GM18873 (cell line): ENCODE measurements around the gene IRX3.

Experiments
- ATAC-seq: cut with Tn5 transposase; IDR thresholded peaks from one replicate; pipeline ENCODE4 v1.9.1; 2021; ENCODE audit warnings: mild to moderate bottlenecking, moderate library complexity, moderate number of reproducible peaks; ENCODE audit not compliant: unreplicated experiment, low FRiP score

IRX3 gene

DNA sequence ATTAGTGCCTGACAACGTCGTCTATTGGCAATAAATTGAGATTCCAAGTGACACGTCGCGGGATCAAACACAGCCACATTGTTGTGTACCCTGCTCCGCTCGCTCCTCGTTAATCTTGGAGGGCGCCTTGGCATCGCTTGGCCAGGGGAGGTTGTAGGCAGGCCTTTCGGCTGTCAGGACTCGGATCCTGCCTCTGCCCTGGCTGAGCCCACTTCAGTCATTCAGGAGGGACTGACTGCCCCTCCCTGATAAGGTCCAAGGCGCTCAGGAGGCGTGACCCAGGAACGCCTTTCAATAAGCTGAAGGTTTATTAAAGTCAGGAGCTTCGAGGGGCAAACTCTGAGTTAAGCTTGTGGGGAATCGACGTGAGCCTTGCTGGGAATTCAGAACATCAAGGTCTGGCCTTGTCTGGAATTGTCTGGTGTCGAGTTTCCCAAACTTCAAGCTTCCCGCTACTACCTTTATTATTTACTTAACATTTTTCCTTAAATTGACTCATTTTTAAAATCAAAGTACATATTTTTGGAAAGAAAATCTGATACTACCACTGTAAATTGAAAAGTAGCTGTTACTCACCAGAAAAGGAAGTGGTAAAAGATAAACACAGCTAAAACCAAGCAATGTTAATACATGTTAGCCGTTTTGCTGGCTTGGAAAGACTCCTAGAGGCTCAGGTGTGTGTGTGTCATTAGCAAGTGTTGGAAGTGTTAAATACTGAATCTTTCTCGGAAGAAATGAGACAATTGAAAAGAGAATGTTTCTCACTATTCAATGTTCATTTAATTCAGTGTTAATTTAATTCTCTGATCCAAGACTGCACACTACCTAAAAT lies 5.3 kb upstream of the IRX3 start:
- no peak for ATAC-seq

DNA sequence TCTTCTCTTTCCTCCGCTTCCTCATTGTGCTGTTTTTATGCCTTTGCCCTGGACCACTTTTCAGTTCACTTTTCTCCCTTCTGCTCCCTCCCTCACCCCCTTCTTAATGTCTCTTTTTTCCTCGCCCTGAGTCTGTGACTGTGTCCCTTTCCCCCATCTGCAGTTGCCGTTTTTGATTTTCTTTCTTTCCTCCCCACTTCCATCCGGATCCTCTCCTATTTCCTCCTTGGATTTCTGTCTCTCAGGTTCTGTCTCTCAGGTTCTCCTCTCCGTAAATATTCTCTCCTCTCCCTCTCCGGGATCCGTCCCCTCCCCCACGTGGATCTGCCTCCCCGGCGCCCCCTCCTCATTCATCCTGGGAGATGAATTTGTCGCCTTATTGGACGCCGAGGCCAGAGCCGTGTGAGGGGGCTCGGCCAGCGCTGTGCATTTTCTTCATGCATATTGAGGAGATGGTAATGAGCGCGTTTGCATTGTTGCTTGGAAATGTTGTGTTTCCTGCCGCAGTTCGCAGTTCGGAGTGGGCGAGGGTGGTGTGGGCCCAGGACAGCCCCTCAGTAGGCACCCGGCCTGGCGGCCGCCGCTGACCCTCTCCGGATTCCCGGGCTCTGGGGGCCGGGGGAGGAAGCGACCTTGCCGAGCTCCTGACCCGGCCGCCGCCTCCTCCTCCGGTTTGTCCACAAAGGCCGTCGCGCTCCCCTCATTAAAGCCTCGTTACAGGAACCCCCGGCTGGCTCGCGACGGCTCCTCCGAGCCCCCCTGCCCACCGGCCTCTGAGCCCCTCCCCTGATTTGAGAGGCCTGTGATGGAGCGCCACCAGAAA lies 4.5 kb upstream of the IRX3 start:
- ATAC-seq: no peak

DNA sequence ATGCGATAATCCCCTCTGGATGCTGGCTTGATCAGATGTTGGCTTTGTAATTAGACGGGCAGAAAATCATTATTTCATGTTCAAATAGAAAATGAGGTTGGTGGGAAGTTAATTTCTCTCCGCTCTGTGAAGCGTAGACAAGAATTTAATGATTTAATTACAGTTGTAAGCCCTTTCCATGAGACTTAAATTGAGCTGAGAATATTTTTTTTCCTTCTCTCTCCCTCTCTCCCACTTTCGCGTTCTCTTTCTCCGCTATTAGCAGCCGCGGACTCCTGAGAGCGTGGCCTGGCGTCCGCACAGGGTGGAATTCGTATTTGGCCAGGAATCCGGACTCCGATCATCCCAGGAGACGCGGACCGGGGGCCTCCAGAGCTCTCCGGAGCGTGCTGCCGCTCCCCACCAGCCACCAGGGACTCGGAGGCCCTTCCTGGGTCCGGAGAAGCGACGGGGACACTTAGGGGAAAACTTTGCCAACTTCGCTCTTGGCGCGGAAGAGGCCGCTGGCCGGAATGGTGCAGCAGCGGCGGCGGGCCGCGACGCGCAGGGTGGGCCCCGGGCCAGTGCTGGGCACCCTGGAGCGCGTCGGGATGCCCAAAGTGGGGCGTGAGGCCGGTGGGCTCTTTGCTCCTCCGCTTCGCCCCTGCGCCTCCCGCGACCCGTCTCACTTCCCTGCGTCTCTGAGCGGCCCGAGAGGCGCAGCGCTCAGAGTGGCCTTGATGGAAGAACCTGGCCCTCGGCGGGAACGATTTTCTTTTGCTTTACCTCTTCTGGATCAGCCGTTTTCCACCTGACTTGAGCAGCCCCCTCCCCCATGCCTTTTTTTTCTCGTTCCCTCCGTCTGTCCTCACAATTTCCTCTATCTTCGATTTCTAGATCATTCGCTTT lies 3.6 kb upstream of the IRX3 start:
- ATAC-seq: no peak

DNA sequence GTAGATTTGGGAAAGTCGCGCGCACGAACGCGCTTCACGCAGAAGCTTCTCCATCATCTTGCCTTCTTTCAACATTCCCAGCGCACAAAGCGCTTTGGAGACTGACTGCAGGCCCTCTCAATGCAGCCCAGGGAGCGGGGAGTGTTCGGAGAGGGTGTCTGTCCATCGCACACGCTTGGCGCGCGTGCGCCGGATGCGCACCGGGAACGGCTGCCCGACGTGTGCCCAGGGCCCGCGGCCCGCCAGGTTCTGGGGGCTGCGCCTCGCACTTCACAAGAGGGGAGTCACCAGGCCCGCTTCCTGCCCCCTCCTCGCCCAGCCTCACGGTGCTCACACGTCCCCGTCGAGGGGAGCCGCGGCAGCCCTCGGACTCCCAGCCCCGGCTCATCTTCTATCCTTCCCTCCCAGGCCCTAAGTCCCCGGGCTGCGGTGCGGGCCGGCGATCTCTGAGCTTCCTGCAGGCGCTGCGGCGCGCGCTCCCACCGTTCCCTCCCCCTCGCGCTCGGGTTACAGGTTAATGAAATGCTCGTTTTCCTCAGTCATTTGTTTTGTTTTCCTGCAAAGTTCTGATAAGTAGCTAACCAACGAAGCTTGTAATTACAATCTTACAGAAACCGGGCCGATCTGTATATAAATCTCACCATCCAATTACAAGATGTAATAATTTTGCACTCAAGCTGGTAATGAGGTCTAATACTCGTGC lies 2.8 kb upstream of the IRX3 start:
- ATAC-seq: no peak

DNA sequence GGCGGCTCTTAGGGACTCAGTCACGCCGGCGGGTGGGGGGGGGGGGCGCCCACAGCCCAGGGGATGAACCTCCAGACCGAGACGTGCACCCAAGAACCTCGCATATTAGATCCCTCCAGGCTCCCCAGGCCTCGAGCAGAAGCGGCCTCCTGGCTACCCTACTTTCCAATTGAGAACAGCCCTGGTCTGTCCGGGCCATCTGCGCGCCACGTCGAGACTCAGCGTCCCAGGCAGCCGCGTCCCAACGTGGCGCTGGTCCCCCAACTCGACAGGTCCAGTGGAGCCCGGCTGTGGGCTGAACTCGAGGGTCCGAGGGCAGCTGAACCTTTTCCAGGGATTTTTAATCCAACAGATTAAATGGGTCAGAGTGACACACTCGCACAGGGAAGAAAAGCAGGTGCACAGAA lies 2.3 kb upstream of the IRX3 start:
- ATAC-seq: no peak

DNA sequence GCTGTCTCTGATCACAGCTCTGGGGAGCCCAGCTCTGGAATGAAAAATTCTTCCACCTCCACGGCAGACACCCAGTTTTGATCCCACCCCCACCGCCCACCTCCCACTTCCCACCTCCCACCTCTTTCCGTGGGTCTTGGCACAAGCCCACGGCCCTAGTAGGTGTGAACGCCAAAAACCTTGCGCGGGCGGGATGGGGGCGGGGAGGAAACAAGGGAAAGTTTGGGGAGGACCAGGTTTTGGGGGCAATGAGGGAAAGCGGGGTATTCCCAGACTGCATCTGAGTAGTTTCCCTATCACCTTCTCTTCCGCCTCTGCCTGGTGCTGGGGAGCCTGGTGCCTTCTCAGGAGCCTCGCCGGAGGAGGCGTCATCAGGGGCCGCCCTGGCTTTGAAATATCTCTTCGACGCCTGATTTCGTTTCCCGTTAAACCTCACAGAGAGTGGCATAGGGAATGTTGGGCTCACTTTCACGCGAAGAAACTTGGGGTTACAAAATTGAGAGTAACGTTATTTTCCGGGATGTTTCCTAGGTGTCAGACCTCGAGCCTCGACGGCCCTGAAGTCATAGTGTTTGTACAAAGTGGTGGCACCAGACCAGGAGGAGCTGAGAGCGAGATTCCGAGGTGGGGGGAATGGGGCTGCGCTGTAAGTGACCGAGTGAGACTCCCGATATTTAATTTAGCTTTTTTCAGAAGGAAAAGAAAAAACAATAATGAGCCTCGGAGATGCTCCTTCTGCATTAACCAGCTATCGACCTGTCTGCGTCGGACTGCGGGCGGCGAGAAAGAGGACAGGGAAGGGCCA lies 1.6 kb upstream of the IRX3 start:
- ATAC-seq: no peak

DNA sequence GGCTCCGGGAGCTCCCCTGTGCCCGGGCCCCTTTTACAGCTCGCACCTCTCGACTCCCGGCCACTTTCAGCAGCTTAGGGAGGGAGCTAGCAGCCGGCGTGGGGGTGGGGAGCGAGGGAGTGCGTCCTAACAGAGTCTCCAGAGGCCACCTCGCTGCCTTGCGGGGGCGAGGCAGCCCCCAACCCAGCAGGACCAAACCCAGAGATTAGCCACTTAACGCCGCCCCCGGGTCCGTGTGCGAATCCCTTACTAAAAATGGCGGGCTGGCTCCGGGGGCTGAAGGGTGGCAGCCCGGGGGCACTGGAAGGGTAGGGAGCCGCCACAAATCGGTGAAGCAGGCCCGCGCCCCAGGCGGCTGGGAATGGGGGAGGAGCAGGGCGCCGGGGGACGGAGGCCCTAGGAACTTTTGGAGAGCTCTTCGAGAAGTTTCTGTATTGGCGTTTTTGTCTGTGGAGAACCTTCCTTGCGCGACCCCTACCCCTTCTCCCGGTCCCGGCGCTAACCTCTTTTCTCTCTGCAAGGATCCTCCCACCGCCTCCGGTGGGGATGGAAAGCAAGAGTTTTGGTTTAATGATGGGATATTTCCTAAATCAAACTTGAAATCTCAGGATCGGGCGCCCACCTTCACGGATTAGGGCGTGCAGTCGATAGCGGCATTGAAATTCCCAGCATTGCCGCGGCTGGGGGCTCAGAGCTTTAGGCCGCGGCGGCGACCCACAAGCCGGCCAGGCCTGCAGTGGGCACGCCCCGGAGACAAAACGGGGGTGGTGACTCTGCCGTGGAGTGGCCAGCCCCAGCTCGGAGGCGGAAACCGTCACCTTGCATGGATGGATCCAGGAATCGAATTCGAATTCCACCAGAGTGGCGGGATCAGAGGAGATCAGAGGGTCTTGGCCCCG lies 793 bp upstream of the IRX3 start:
- ATAC-seq: no peak

DNA sequence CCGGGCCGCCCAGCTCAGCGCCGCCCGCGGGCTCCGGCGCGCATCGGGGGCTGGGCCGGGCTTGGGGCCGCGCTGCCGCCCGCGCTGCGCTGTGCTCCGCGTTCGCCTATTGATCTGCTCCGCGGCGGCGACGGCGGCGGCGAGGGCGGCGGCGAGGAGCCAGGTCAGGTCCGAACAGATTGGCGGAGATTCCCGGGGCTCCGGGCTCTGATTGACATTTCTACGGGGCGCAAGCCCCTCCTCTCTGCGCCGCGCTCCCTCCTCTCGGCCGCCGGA lies 559 bp downstream of the IRX3 start:
- no peak for ATAC-seq

DNA sequence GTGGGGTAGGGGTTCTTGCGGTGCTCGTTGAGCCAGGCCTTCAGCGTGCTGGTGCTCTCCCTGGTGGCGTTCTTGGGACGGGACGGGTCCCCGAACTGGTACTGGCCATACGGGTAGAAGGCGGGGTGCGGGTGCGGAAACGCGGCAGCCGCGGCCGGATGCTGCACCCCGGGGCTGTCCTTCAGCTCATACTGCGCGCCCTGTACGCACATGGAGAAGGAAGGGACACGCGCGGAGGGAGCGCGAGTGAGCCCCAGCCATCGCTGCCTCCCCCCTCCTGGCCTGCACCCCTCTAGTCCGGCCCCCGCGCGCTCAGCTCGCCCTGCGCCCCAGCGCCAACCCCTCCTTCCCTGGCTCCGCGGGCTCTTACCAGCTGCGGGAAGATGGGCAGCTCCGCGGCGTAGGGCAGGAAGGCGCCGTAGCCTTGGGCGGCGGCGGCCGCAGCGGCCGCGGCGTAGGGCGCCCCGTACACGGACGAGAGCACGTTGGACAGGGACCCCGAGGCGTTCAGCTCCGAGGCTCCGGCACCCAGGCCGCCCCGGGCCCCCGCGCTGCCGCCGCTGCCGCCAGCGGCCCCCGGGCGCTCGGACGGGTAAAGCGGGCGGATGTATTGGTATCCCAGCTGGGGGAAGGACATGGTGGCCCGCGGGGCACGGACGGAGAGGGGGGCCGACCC lies 1.0 kb downstream of the IRX3 start:
- ATAC-seq: no peak

DNA sequence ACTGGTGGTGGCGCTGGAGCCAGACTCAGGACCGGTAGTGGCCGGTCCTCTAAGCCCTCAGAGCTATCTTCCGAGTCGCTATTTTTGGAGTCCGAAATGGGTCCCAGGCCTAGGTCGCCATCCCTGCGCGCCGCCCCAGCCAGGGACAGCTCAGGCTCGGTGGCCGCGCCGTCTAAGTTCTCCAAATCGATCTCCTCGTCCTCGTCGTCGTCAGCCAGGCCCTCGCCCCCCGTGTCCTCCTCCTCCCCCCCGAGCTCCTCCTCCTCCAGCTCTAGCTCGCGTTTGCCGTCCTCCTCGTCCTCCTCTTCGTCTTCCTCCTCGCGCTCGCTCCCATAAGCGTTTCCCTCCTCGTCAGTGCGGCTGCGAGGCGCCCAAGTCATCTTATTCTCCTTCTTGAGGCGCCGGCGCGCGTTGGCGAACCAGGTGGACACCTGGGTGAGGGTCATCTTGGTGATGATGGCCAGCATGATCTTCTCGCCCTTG lies 1.6 kb downstream of the IRX3 start:
- ATAC-seq: no peak

DNA sequence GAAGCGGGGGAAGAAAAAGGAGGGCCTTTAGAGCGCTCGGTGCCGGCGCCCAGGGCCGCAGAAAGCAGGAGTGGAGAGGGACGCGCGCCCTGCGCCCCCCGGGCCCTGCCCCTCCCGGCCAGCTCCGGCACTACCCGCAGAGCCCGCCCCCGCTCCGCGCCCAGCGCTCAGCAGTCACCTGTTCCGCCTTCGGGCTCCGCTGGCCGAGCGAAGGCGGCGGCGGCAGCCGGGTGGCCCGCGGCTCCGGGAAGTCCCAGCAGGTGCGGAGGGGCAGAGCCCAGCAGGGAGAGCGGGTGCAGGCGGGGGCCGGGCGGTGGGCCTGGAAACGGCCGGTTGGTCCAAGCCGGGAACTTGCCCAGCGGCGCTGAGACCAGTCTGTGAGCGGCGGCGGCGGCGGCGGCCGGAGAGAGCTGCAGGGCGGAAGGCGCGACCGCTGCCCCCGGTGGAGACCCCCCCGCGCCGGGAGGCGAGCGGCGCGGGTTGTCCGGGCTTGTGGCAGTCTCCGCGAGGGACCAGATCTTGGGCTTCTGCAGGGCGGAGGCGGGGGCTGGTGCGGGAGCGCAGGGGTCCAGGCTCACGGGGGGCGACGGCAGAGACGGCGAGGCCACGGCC lies 2.2 kb downstream of the IRX3 start:
- no peak for ATAC-seq

DNA sequence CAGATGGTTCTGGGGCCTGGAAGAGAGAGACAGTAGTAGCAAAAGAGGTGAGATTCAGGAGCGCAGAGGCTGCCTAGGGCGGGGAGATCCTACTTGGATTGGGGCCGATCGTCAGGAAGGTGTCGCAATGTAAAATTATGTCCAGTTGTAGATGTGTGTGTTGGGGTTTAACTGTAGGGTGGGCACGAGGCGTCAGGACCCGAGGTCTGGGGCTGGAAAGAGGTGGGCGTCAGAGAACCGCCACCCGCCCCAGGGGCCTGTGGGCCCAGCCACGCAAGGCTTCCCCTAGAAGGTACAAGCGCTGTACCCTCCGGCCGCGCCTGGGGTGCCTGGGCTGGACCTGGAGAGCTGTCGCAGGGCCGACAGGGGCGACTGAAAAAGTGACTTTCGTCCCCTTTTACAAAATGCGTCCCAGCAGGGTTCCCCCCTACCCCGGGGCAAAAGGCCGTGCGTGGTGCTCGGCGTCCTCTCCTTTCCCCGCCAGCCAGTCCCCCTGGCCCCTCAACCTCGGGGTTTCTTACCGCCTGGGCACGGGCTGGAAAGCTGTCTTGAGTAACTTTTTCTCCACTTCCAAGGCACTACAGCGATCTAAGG lies 2.8 kb downstream of the IRX3 start:
- ATAC-seq: no peak

DNA sequence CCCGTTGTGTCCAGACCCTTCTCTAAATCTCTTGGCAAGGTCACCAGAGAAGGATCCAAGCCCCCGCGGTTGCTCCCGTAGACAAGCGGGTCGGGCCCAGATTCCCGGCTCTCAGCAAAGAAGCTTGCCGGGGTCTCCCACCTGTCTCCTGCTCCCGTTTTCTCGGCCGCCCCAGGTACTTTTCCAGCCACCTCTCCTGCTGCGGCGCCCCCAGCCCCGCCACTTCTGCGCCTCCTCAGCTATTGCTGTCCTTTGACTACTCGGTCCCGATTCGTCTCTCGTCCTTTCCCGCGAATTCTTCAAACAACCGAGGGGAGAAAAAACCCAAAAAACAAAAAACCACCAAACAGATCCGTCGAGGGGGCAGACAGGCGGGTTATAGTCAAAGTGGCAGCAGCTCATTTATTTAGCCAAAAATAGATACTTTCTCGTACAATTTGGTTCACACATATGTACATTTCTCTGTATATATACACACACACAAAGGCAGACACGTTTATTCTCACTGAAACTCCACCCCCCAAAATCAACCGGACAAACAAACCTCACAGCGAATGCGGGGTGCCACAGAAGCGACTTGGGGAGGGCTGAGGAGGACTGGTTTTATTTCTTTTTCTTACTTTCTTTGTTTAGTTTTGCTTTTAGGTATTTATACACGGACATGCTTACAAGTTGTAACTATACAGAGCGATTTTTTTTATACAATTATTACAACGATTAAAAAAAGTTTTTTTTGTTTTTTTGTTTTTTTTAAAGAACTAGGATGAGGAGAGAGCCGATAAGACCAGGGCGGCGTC lies 3.5 kb downstream of the IRX3 start:
- no peak for ATAC-seq

DNA sequence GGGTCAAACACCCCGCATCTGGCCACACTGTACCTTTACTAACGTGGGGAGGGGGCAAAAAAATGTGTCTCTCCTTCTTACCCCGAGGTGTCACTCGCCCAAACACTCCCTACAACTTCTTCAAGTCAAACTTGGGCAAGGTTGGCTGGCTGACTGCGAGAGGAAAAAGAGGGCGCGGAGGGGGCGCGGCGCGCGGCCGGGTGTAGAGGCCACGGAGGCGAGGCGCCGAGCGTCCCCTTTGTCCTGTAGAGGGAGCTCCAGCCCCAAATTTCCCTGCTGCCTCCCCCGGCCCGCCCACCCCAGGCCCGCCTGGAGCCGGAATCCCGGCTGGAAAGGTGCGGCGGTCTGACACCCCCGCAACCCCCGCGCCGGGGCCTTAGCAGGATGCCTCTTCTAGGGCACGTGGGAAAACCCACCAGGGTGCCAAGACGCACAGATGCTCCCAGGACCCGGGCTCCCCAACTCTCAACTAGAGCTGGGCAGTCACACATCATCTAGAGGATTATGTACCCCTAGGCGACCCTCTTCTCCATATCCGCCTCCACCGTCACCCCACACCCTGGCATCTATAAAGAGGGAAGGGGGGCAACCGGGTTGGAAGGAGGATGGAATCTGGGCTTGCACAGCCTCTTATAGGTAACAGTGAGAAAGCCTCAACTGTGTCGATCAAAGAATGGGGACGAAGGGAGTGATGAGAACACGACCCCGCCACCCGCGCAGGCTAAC lies 4.2 kb downstream of the IRX3 start:
- no peak for ATAC-seq

DNA sequence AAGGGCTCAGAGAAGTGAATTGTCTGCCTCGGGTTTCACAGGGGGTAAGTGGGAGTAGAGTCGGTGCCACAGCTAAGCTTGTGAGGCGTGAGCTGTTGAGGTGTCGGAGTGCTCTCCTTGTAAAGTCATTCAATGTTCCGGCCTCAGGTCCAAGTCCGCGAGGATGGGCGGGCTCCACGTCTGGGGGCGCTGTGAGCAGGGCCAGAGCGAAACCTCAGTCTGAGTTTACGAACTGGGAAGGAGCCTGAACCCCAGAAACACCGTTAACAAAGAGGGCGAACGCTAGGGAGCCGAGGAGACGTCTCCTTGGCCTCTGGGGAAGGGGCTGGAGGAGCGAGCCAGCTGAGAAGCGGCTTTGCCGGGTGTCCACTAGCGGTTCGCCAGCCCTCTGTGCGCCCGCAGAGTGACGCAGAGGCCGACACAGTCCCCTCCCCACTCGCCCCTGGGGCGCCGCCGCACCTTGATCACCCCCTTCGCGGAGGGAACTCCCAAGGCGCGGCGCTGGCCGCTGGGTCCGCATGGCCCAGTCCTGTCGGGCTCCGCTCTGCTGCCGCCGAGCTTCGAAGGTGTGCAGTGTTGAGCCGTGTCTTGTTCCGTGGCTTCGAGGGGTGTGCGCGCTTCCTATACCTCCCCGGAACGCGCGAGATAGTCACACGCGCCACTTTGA lies 4.9 kb downstream of the IRX3 start:
- no peak for ATAC-seq
